Lower leg skin (tissue), 3 donors: Measurements from ENCODE around the gene CTBP2.

Experiments used
- CTCF ChIP-seq, 3 donors: fragments of 450-650 bp; IDR thresholded peaks; one replicate each; pipeline ENCODE4 v1.5.1; 2016; ENCODE audit warnings: antibody characterized with exemption in 3 of 3, mild to moderate bottlenecking in 3 of 3, moderate library complexity in 2 of 3
- POLR2A ChIP-seq, 2 donors: fragments of 450-650 bp; IDR thresholded peaks; one replicate each; pipeline ENCODE4 v1.6.1; 2016 to 2017; ENCODE audit warnings: antibody characterized with exemption in 2 of 2, mild to moderate bottlenecking in 1 of 2, moderate library complexity in 1 of 2

GRCh38 chr10:125003146-125003900, 157.0 kb downstream of the CTBP2 start:
- TF ChIP-seq CTCF (IDR thresholded peaks at IDR 0.05) (no peak), POLR2A (IDR thresholded peaks at IDR 0.05) (no peak)
